ENCODE results near the gene RAMACL. TPM values are rescaled to one million over a fixed set of nuclear protein-coding genes. Genes with fewer than 3 reads are reported as not detected.
A peak's percentile ranks its signal among the peaks of the same experiment; 100 is the strongest.
"Not testable (repeated sequence)": the region's sequence is repeated elsewhere in the genome, so short reads cannot be mapped to it uniquely, and the experiment has no call there.

Gene RAMACL
- total RNA-seq, 6 donors from 2014 or later, result 3.7 to 13.0 (median 7.9) TPM

GRCh38 chr6:166587631-166588413, 1.3 kb upstream of the RAMACL start:
- peaks cover 37 to 47% (median 41%) of the 10 kb centered on the region in 4 donors for H3K4me1 ChIP-seq
- no peaks in the 10 kb centered on the region for H3K9me3 ChIP-seq
- no peak for DNase-seq
- peak in 1 of 2 donors; percentile 45 for ATAC-seq (ENCODE audit: low FRiP score in 2 of 2)
- H3K36me3 ChIP-seq, result no peaks in the 10 kb centered on the region
- H3K27me3 ChIP-seq, result no peaks in the 10 kb centered on the region
- H3K4me3 ChIP-seq, result no peak overlapping the region
- H3K27ac ChIP-seq, result peak overlapping the region in 2 of 4 donors; percentile 43 to 49
- no peak for TF ChIP-seq POLR2A (IDR thresholded peaks at IDR 0.05)
- TF ChIP-seq EP300 (IDR thresholded peaks at IDR 0.05), result no peak
- TF ChIP-seq, protein P1, sequence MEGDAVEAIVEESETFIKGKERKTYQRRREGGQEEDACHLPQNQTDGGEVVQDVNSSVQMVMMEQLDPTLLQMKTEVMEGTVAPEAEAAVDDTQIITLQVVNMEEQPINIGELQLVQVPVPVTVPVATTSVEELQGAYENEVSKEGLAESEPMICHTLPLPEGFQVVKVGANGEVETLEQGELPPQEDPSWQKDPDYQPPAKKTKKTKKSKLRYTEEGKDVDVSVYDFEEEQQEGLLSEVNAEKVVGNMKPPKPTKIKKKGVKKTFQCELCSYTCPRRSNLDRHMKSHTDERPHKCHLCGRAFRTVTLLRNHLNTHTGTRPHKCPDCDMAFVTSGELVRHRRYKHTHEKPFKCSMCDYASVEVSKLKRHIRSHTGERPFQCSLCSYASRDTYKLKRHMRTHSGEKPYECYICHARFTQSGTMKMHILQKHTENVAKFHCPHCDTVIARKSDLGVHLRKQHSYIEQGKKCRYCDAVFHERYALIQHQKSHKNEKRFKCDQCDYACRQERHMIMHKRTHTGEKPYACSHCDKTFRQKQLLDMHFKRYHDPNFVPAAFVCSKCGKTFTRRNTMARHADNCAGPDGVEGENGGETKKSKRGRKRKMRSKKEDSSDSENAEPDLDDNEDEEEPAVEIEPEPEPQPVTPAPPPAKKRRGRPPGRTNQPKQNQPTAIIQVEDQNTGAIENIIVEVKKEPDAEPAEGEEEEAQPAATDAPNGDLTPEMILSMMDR (IDR thresholded peaks at IDR 0.05), result no peak
- no peak for TF ChIP-seq POLR2AphosphoS5 (IDR thresholded peaks at IDR 0.05)
- 44 to 50% methylated on average over 10 of the region's 10 CpGs for WGBS, 2 donors

- ATAC-seq (ENCODE audit: low FRiP score in 2 of 2) (no peak), DNase-seq (no peak)
- 68 to 83% methylated on average over 12 of the region's 12 CpGs for WGBS, 2 donors
- TF ChIP-seq, protein P1 (IDR thresholded peaks at IDR 0.05), result no peak
- no peak for TF ChIP-seq POLR2A (IDR thresholded peaks at IDR 0.05)
- TF ChIP-seq POLR2AphosphoS5 (IDR thresholded peaks at IDR 0.05), result no peak
- no peak for TF ChIP-seq EP300 (IDR thresholded peaks at IDR 0.05)
- Histone ChIP-seq H3K4me1 (peaks cover 31 to 44% (median 32%) of the 10 kb centered on the region in 4 donors), H3K27ac (no peak overlapping the region), H3K9me3 (no peaks in the 10 kb centered on the region), H3K27me3 (no peaks in the 10 kb centered on the region), H3K36me3 (no peaks in the 10 kb centered on the region), H3K4me3 (no peak overlapping the region)
Observed at GRCh38 chr6:166584853-166585429, 1.5 kb downstream of the RAMACL start.

DNA sequence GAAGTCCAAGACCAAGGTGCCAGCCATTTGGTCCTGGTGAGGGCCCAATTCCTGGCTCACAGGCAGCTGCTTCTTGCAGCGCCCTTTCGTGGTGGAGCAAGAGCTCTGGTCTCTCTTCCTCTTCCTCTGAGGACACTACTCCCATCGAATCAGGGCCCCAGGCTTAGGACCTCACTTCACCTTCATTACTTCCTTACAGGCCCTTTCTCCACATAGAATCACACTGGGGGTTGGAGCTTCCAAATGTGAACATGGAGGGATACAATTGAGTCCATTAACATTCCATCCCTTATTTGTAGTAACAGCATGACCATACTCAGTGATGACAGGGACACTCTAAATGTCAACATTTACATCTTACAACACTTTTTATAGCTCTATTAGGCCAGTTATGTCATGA, 2.3 kb downstream of the RAMACL start:
- DNase-seq (peak in 1 of 2 donors; percentile 46), ATAC-seq (ENCODE audit: low FRiP score in 2 of 2) (no peak)
- peaks cover 23 to 36% (median 24%) of the 10 kb centered on the region in 4 donors for H3K4me1 ChIP-seq
- no peak overlapping the region for H3K27ac ChIP-seq
- 47 to 82% methylated on average over 3 of the region's 3 CpGs for WGBS, 2 donors
- H3K9me3 ChIP-seq, result no peaks in the 10 kb centered on the region
- no peaks in the 10 kb centered on the region for H3K27me3 ChIP-seq
- H3K4me3 ChIP-seq, result no peak overlapping the region
- TF ChIP-seq EP300 (IDR thresholded peaks at IDR 0.05), result no peak
- no peak for TF ChIP-seq POLR2A (IDR thresholded peaks at IDR 0.05)
- TF ChIP-seq POLR2AphosphoS5 (IDR thresholded peaks at IDR 0.05), result no peak
- TF ChIP-seq, protein P1 (IDR thresholded peaks at IDR 0.05), result no peak
- no peaks in the 10 kb centered on the region for H3K36me3 ChIP-seq

- H3K36me3 ChIP-seq, result peaks cover 0 to 3% (median 0%) of the 10 kb centered on the region in 4 donors
- no peaks in the 10 kb centered on the region for H3K9me3 ChIP-seq
- no peak for ATAC-seq (ENCODE audit: low FRiP score in 2 of 2)
- no peak overlapping the region for H3K27ac ChIP-seq
- TF ChIP-seq EP300 (IDR thresholded peaks at IDR 0.05) (no peak), POLR2A (IDR thresholded peaks at IDR 0.05) (no peak), POLR2AphosphoS5 (IDR thresholded peaks at IDR 0.05) (no peak)
- no peaks in the 10 kb centered on the region for H3K27me3 ChIP-seq
- no peak overlapping the region for H3K4me3 ChIP-seq
- H3K4me1 ChIP-seq, result peaks cover 16 to 29% (median 17%) of the 10 kb centered on the region in 4 donors
- WGBS, 2 donors, result 77% methylated on average over 14 to 15 of the region's 15 CpGs
- DNase-seq, result no peak
Observed at GRCh38 chr6:166583230-166583965, 3.1 kb downstream of the RAMACL start.

GRCh38 chr6:166582258-166582657, 4.2 kb downstream of the RAMACL start:
- 97 to 98% methylated on average over 6 of the region's 6 CpGs for WGBS, 2 donors
- DNase-seq (no peak), ATAC-seq (ENCODE audit: low FRiP score in 2 of 2) (no peak)
- H3K27ac ChIP-seq, result no peak overlapping the region
- peaks cover 4 to 17% (median 6%) of the 10 kb centered on the region in 4 donors for H3K4me1 ChIP-seq
- TF ChIP-seq, protein P1 (IDR thresholded peaks at IDR 0.05), result no peak
- no peak for TF ChIP-seq POLR2AphosphoS5 (IDR thresholded peaks at IDR 0.05)
- TF ChIP-seq EP300 (IDR thresholded peaks at IDR 0.05), result no peak
- TF ChIP-seq POLR2A (IDR thresholded peaks at IDR 0.05), result no peak
- H3K4me3 ChIP-seq, result no peak overlapping the region
- no peaks in the 10 kb centered on the region for H3K27me3 ChIP-seq
- no peaks in the 10 kb centered on the region for H3K9me3 ChIP-seq
- H3K36me3 ChIP-seq, result peaks cover 0 to 3% (median 0%) of the 10 kb centered on the region in 4 donors

GRCh38 chr6:166581801-166582200, 4.7 kb downstream of the RAMACL start:
- not testable (repeated sequence) for H3K27me3 ChIP-seq; H3K27ac ChIP-seq; DNase-seq; H3K36me3 ChIP-seq; ATAC-seq (ENCODE audit: low FRiP score in 2 of 2); H3K9me3 ChIP-seq; H3K4me3 ChIP-seq
- peaks cover under 1 to 13% (median 6%) of the 10 kb centered on the region in 4 donors for H3K4me1 ChIP-seq
- 94 to 95% methylated on average over 6 to 8 of the region's 8 CpGs for WGBS, 2 donors

Measured in upper lobe of left lung (tissue), 6 donors.